Lung (tissue), 16 donors: ENCODE results near the gene FBXO7. TPM values are rescaled to one million over a fixed set of nuclear protein-coding genes. Genes with fewer than 3 reads are reported as not detected.

Source experiments
- ATAC-seq: fragments of 200-7000 bp; cut with Tn5 transposase; one replicate; pipeline ENCODE4 v1.9.1; 2020; ENCODE audit warnings: moderate number of reproducible peaks; ENCODE audit not compliant: insufficient read depth, low FRiP score
- DNase-seq, 3 donors: peaks; one replicate each; pipeline ENCODE4 v3.0.0-alpha.2; 2013 to 2017
- H3K27ac ChIP-seq, 2 donors: one replicate each; pipeline ENCODE4 v1.5.1; 2013; ENCODE audit warnings: mild to moderate bottlenecking in 2 of 2, moderate library complexity in 2 of 2, control low read depth in 1 of 2, inconsistent platforms in 1 of 2, low read depth in 1 of 2, low read length in 1 of 2
- H3K27me3 ChIP-seq, 3 donors: one replicate each; pipeline ENCODE4 v1.5.1; 2013; ENCODE audit warnings: low read length in 2 of 3; ENCODE audit not compliant: control insufficient read depth in 3 of 3, insufficient read depth in 3 of 3
- H3K36me3 ChIP-seq, 4 donors: one replicate each; pipeline ENCODE4 v1.5.1; 2013; ENCODE audit warnings: low read length in 4 of 4, mild to moderate bottlenecking in 1 of 4, moderate library complexity in 1 of 4; ENCODE audit not compliant: control insufficient read depth in 4 of 4, insufficient read depth in 4 of 4
- H3K4me1 ChIP-seq, 5 donors: one replicate each; pipeline ENCODE4 v1.5.1; 2013; ENCODE audit warnings: low read length in 5 of 5, mild to moderate bottlenecking in 2 of 5, moderate library complexity in 1 of 5; ENCODE audit not compliant: control insufficient read depth in 5 of 5, insufficient read depth in 5 of 5
- H3K4me3 ChIP-seq: one replicate; pipeline ENCODE4 v1.5.1; 2013; ENCODE audit warnings: mild to moderate bottlenecking, control low read depth, moderate library complexity
- H3K9ac ChIP-seq, 2 donors: one replicate each; pipeline ENCODE4 v1.5.1; 2013; ENCODE audit warnings: low read length in 2 of 2, control low read depth in 1 of 2; ENCODE audit not compliant: insufficient read depth in 1 of 2
- H3K9me3 ChIP-seq, 4 donors: one replicate each; pipeline ENCODE4 v1.5.1; 2013; ENCODE audit warnings: low read length in 3 of 4, mild to moderate bottlenecking in 1 of 4, moderate library complexity in 1 of 4; ENCODE audit not compliant: control insufficient read depth in 4 of 4, insufficient read depth in 3 of 4
- CTCF ChIP-seq: IDR thresholded peaks from 2 replicates; pipeline ENCODE4 v1.5.1; 2012; ENCODE audit warnings: mild to moderate bottlenecking; ENCODE audit errors: control extremely low read depth, extremely low read depth
- WGBS, 2 donors: extraction: QIAGEN DNeasy Blood & Tissue Kit; methylation state at CpG; one replicate each; pipeline ENCODE4 v1.1.7; 2013; 5-methylcytosine and 5-hydroxymethylcytosine counted together
- long read RNA-seq, 5 donors: transcript quantifications; one replicate each; lab custom pipeline, GENCODE V29; 2026
- polyA plus RNA-seq, 2 donors: library from polyadenylated mRNA; stranded (reverse); fragments of 200-250 nt; gene quantifications; one replicate each; pipeline ENCODE4 v1.2.1, GENCODE V29; 2013
- total RNA-seq, 2 donors: library from RNA; depleted of rRNA in 1 of 2; stranded (reverse); fragments of >200 nt in 1 of 2; gene quantifications; one replicate each; pipeline ENCODE4 v1.2.1, GENCODE V29; 2014 to 2021
- donor health status: control.
- donor health status: control.
- donor health status: Bipolar disorder and iron deficiency.
- donor health status: healthy.
- donor health status: DM: yes; HTN: yes; CAD: no.

Gene FBXO7
- 100 to 1,000 TPM in 1 of 2 donors, 10 to 100 TPM in 1; 84.3 to 117 TPM for total RNA-seq
- polyA plus RNA-seq = 10 to 100 TPM; 48.8 to 59.9 TPM
- long read RNA-seq, donor 1, transcript FBXO7-201 (9 exons, 2,195 nt) = major isoform, 21 of 86 reads
- long read RNA-seq, donor 1, partial matches to known transcripts = 57 of 86 reads
- long read RNA-seq, donor 1, other reads (novel, unspliced or antisense) = 0 of 86 reads
- long read RNA-seq, donor 2, partial matches to known transcripts = 12 of 20 reads
- long read RNA-seq, donor 2, other reads (novel, unspliced or antisense) = 0 of 20 reads
- long read RNA-seq, donor 3, transcript FBXO7-201 (9 exons, 2,195 nt) = major isoform, 8 of 74 reads
- long read RNA-seq, donor 3, transcript FBXO7-204 (9 exons, 1,921 nt) = minor isoform, 5 of 74 reads
- long read RNA-seq, donor 3, partial matches to known transcripts = 56 of 74 reads
- long read RNA-seq, donor 3, other reads (novel, unspliced or antisense) = 0 of 74 reads
- long read RNA-seq, donor 4, partial matches to known transcripts = 13 of 23 reads
- long read RNA-seq, donor 4, other reads (novel, unspliced or antisense) = 0 of 23 reads
- long read RNA-seq, donor 5, transcript FBXO7-201 (9 exons, 2,195 nt) = major isoform, 30 of 46 reads
- long read RNA-seq, donor 5, transcript FBXO7-204 (9 exons, 1,921 nt) = minor isoform, 7 of 46 reads
- long read RNA-seq, donor 5, transcript FBXO7-202 (9 exons, 1,888 nt) = minor isoform, 6 of 46 reads
- long read RNA-seq, donor 5, partial matches to known transcripts = 0 of 46 reads
- long read RNA-seq, donor 5, other reads (novel, unspliced or antisense) = 0 of 46 reads

GRCh38 chr22:32474635-32475467 is at the start of gene FBXO7:
Gene FBXO7, plus strand, starts transcription at chr22:32474811. Its CDS starts 192 bp downstream, at chr22:32475003.
- H3K27me3 ChIP-seq = no peaks in the 10 kb centered on the region
- DNase-seq (peak; percentile 94 to 96 (median 95)), ATAC-seq (peak; percentile 91)
- peaks cover 0 to 4% (median 2%) of the 10 kb centered on the region in 4 donors for H3K36me3 ChIP-seq
- H3K4me3 ChIP-seq = peak within 1 kb of the TSS; percentile 98
- H3K9ac ChIP-seq = peak within 1 kb of the TSS; percentile 71 to 92
- TF ChIP-seq CTCF = no peak
- no peaks in the 10 kb centered on the region for H3K9me3 ChIP-seq
- WGBS, 2 donors = 0 to 1% methylated on average over 83 to 92 of the region's 92 CpGs
- H3K27ac ChIP-seq = peak within 1 kb of the TSS; percentile 100
- H3K4me1 ChIP-seq = peaks cover 5 to 27% (median 12%) of the 10 kb centered on the region in 5 donors

DNA sequence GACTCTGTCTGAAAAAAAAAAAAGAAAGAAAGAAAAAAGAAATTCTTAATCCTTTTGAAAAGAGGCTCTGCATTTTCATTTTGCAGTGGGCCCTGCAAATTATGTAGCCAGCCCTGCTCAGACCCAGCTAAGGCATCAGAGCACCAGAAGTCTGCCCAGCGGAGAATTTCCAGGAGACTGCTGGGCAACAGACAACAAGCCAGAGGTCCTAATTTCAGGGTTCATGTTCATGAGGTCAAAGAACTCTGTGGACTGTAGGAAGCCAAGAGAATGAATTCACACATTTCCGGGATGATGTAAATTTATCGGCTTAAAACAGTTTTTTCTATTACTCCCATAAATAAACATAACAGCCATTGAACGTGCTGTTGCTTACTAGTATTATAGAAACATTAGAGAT is 47.7 kb upstream of the FBXO7 start:
- 80 to 81% methylated on average over 4 of the region's 4 CpGs for WGBS, 2 donors
- TF ChIP-seq CTCF = no peak
- Histone ChIP-seq H3K4me1 (no peaks in the 10 kb centered on the region), H3K4me3 (no peak overlapping the region), H3K9ac (no peak overlapping the region), H3K27me3 (peaks cover 0 to 2% (median 0%) of the 10 kb centered on the region in 3 donors), H3K36me3 (no peaks in the 10 kb centered on the region), H3K27ac (no peak overlapping the region), H3K9me3 (no peaks in the 10 kb centered on the region)
- no peak for DNase-seq
- ATAC-seq = no peak

DNA sequence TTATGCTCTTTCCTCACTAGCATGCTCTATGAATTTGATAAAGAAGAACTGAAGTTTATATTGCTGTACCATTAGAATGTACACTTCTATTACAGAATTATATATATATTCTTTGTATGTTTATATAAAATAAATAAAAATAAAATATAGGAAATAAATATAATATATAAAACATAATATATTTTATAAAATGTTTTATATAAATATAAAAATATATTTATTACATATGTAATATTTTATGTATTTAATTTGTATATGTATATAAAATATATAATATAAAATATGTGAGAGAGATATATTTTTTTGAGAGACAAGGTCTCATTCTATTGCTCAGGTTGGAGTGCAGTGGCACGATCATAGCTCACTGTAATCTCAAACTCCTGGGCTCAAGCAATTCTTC is 44.3 kb upstream of the FBXO7 start:
- ATAC-seq (no peak), DNase-seq (no peak)
- H3K27me3 ChIP-seq = peaks cover 0 to 4% (median 2%) of the 10 kb centered on the region in 3 donors
- no peak overlapping the region for H3K9ac ChIP-seq
- H3K9me3 ChIP-seq = no peaks in the 10 kb centered on the region
- 76 to 83% methylated on average over 1 of the region's 1 CpG for WGBS, 2 donors
- TF ChIP-seq CTCF = no peak
- no peaks in the 10 kb centered on the region for H3K36me3 ChIP-seq
- no peaks in the 10 kb centered on the region for H3K4me1 ChIP-seq
- no peak overlapping the region for H3K4me3 ChIP-seq
- H3K27ac ChIP-seq = no peak overlapping the region
